ENCODE results near the gene MADD. TPM values are rescaled to one million over a fixed set of nuclear protein-coding genes. Genes with fewer than 3 reads are reported as not detected.

MADD gene
- total RNA-seq, 1 experiment from 2014 or later: 31.2 TPM

GRCh38 chr11:47337229-47337924 is 67.4 kb downstream of the MADD start:
- H3K36me3 ChIP-seq (ENCODE audit: insufficient read depth, low read length): no peaks in the 10 kb centered on the region
- H3K27ac ChIP-seq (ENCODE audit: low read length): no peak overlapping the region
- no peak overlapping the region for H3K4me3 ChIP-seq (ENCODE audit: low read length)
- no peak overlapping the region for H2AFZ ChIP-seq (ENCODE audit: low read length)
- H3K4me2 ChIP-seq (ENCODE audit: low read depth, low read length, poor library complexity, severe bottlenecking): no peak overlapping the region
- H3K4me1 ChIP-seq (ENCODE audit: low read length): no peaks in the 10 kb centered on the region
- H4K20me1 ChIP-seq (ENCODE audit: insufficient read depth, low read depth, low read length): no peaks in the 10 kb centered on the region
- H3K9me3 ChIP-seq (ENCODE audit: low read length): no peaks in the 10 kb centered on the region
- H3K79me2 ChIP-seq (ENCODE audit: low read length): no peaks in the 10 kb centered on the region
- no peak overlapping the region for H3K9ac ChIP-seq (ENCODE audit: low read length)
- no peak for DNase-seq
- H3K27me3 ChIP-seq (ENCODE audit: low read length): no peaks in the 10 kb centered on the region
- H3K9me2 ChIP-seq (replicated peaks; ENCODE audit: insufficient read depth, low read length): no peaks in the 10 kb centered on the region

- H3K36me3 ChIP-seq (ENCODE audit: insufficient read depth, low read length): no peaks in the 10 kb centered on the region
- H3K9ac ChIP-seq (ENCODE audit: low read length): no peak overlapping the region
- H3K9me3 ChIP-seq (ENCODE audit: low read length): no peaks in the 10 kb centered on the region
- H3K9me2 ChIP-seq (replicated peaks; ENCODE audit: insufficient read depth, low read length): no peaks in the 10 kb centered on the region
- no peaks in the 10 kb centered on the region for H3K27me3 ChIP-seq (ENCODE audit: low read length)
- no peak overlapping the region for H3K4me3 ChIP-seq (ENCODE audit: low read length)
- H4K20me1 ChIP-seq (ENCODE audit: insufficient read depth, low read depth, low read length): no peaks in the 10 kb centered on the region
- no peaks in the 10 kb centered on the region for H3K79me2 ChIP-seq (ENCODE audit: low read length)
- no peaks in the 10 kb centered on the region for H3K4me1 ChIP-seq (ENCODE audit: low read length)
- no peak overlapping the region; the same call in 1 of the 2 replicates for H3K27ac ChIP-seq (ENCODE audit: low read length)
- DNase-seq: no peak
- no peak overlapping the region for H3K4me2 ChIP-seq (ENCODE audit: low read depth, low read length, poor library complexity, severe bottlenecking)
- no peak overlapping the region for H2AFZ ChIP-seq (ENCODE audit: low read length)
These were observed 68.7 kb downstream of the MADD start for GRCh38 chr11:47338396-47339241.

- Histone ChIP-seq H3K79me2 (ENCODE audit: low read length) (no peaks in the 10 kb centered on the region), H3K4me1 (ENCODE audit: low read length) (no peaks in the 10 kb centered on the region), H3K36me3 (ENCODE audit: insufficient read depth, low read length) (no peaks in the 10 kb centered on the region), H3K4me2 (ENCODE audit: low read depth, low read length, poor library complexity, severe bottlenecking) (no peak overlapping the region), H3K9me3 (ENCODE audit: low read length) (no peaks in the 10 kb centered on the region), H3K9ac (ENCODE audit: low read length) (no peak overlapping the region), H2AFZ (ENCODE audit: low read length) (no peak overlapping the region), H3K9me2 (replicated peaks; ENCODE audit: insufficient read depth, low read length) (no peaks in the 10 kb centered on the region), H3K27ac (ENCODE audit: low read length) (no peak overlapping the region), H4K20me1 (ENCODE audit: insufficient read depth, low read depth, low read length) (no peaks in the 10 kb centered on the region), H3K4me3 (ENCODE audit: low read length) (no peak overlapping the region), H3K27me3 (ENCODE audit: low read length) (no peaks in the 10 kb centered on the region)
- DNase-seq: no peak
These were observed 70.1 kb downstream of the MADD start for GRCh38 chr11:47340010-47340409.

GRCh38 chr11:47340980-47341775 is 71.2 kb downstream of the MADD start:
- H2AFZ ChIP-seq (ENCODE audit: low read length): no peak overlapping the region

GRCh38 chr11:47342036-47342803 is 72.3 kb downstream of the MADD start:
- H3K4me3 ChIP-seq (ENCODE audit: low read length): no peak overlapping the region
- no peak overlapping the region for H2AFZ ChIP-seq (ENCODE audit: low read length)
- H3K9me2 ChIP-seq (replicated peaks; ENCODE audit: insufficient read depth, low read length): no peaks in the 10 kb centered on the region
- H3K9me3 ChIP-seq (ENCODE audit: low read length): no peaks in the 10 kb centered on the region
- H3K4me1 ChIP-seq (ENCODE audit: low read length): no peaks in the 10 kb centered on the region
- H3K27me3 ChIP-seq (ENCODE audit: low read length): no peaks in the 10 kb centered on the region
- no peak overlapping the region for H3K27ac ChIP-seq (ENCODE audit: low read length)
- no peak overlapping the region for H3K4me2 ChIP-seq (ENCODE audit: low read depth, low read length, poor library complexity, severe bottlenecking)
- H3K79me2 ChIP-seq (ENCODE audit: low read length): no peaks in the 10 kb centered on the region
- DNase-seq: no peak
- no peaks in the 10 kb centered on the region for H4K20me1 ChIP-seq (ENCODE audit: insufficient read depth, low read depth, low read length)
- no peak overlapping the region for H3K9ac ChIP-seq (ENCODE audit: low read length)
- H3K36me3 ChIP-seq (ENCODE audit: insufficient read depth, low read length): no peaks in the 10 kb centered on the region

More at GRCh38 chr11:47340980-47341775, 71.2 kb downstream of the MADD start:
- H3K27ac ChIP-seq (ENCODE audit: low read length): no peak overlapping the region
- no peaks in the 10 kb centered on the region for H3K9me3 ChIP-seq (ENCODE audit: low read length)
- H3K79me2 ChIP-seq (ENCODE audit: low read length): no peaks in the 10 kb centered on the region
- no peaks in the 10 kb centered on the region for H3K9me2 ChIP-seq (replicated peaks; ENCODE audit: insufficient read depth, low read length)
- H3K4me1 ChIP-seq (ENCODE audit: low read length): no peaks in the 10 kb centered on the region
- no peaks in the 10 kb centered on the region for H3K36me3 ChIP-seq (ENCODE audit: insufficient read depth, low read length)
- H3K27me3 ChIP-seq (ENCODE audit: low read length): no peaks in the 10 kb centered on the region
- no peak overlapping the region for H3K4me3 ChIP-seq (ENCODE audit: low read length)
- no peak overlapping the region for H3K4me2 ChIP-seq (ENCODE audit: low read depth, low read length, poor library complexity, severe bottlenecking)
- DNase-seq: no peak
- no peaks in the 10 kb centered on the region for H4K20me1 ChIP-seq (ENCODE audit: insufficient read depth, low read depth, low read length)
- no peak overlapping the region for H3K9ac ChIP-seq (ENCODE audit: low read length)

GRCh38 chr11:47342854-47343253 is 72.9 kb downstream of the MADD start:
- no peak overlapping the region for H3K9ac ChIP-seq (ENCODE audit: low read length)
- no peaks in the 10 kb centered on the region for H4K20me1 ChIP-seq (ENCODE audit: insufficient read depth, low read depth, low read length)
- no peaks in the 10 kb centered on the region for H3K9me3 ChIP-seq (ENCODE audit: low read length)
- no peak overlapping the region for H3K4me3 ChIP-seq (ENCODE audit: low read length)
- H3K9me2 ChIP-seq (replicated peaks; ENCODE audit: insufficient read depth, low read length): no peaks in the 10 kb centered on the region
- no peaks in the 10 kb centered on the region for H3K79me2 ChIP-seq (ENCODE audit: low read length)
- H3K4me2 ChIP-seq (ENCODE audit: low read depth, low read length, poor library complexity, severe bottlenecking): no peak overlapping the region
- no peak overlapping the region for H2AFZ ChIP-seq (ENCODE audit: low read length)
- DNase-seq: no peak
- H3K36me3 ChIP-seq (ENCODE audit: insufficient read depth, low read length): no peaks in the 10 kb centered on the region
- H3K27me3 ChIP-seq (ENCODE audit: low read length): no peaks in the 10 kb centered on the region
- H3K27ac ChIP-seq (ENCODE audit: low read length): no peak overlapping the region
- no peaks in the 10 kb centered on the region for H3K4me1 ChIP-seq (ENCODE audit: low read length)

GRCh38 chr11:47345890-47346563 is 76.1 kb downstream of the MADD start:
- Histone ChIP-seq H3K4me2 (ENCODE audit: low read depth, low read length, poor library complexity, severe bottlenecking) (no peak overlapping the region), H3K9ac (ENCODE audit: low read length) (no peak overlapping the region), H3K27me3 (ENCODE audit: low read length) (no peaks in the 10 kb centered on the region), H2AFZ (ENCODE audit: low read length) (no peak overlapping the region), H3K4me1 (ENCODE audit: low read length) (peaks cover 8% of the 10 kb centered on the region), H3K4me3 (ENCODE audit: low read length) (no peak overlapping the region), H4K20me1 (ENCODE audit: insufficient read depth, low read depth, low read length) (no peaks in the 10 kb centered on the region), H3K79me2 (ENCODE audit: low read length) (no peaks in the 10 kb centered on the region), H3K27ac (ENCODE audit: low read length) (no peak overlapping the region), H3K9me3 (ENCODE audit: low read length) (no peaks in the 10 kb centered on the region), H3K9me2 (replicated peaks; ENCODE audit: insufficient read depth, low read length) (no peaks in the 10 kb centered on the region), H3K36me3 (ENCODE audit: insufficient read depth, low read length) (no peaks in the 10 kb centered on the region)
- no peak for DNase-seq

Data from Karpas-422 (cell line).